ENCODE data around the gene IFIT2. TPM values are rescaled to one million over a fixed set of nuclear protein-coding genes. Genes with fewer than 3 reads are reported as not detected.

IFIT2 gene, protein sequence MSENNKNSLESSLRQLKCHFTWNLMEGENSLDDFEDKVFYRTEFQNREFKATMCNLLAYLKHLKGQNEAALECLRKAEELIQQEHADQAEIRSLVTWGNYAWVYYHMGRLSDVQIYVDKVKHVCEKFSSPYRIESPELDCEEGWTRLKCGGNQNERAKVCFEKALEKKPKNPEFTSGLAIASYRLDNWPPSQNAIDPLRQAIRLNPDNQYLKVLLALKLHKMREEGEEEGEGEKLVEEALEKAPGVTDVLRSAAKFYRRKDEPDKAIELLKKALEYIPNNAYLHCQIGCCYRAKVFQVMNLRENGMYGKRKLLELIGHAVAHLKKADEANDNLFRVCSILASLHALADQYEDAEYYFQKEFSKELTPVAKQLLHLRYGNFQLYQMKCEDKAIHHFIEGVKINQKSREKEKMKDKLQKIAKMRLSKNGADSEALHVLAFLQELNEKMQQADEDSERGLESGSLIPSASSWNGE
- 8.2 and 14.2 TPM in 2 replicates for total RNA-seq

DNA sequence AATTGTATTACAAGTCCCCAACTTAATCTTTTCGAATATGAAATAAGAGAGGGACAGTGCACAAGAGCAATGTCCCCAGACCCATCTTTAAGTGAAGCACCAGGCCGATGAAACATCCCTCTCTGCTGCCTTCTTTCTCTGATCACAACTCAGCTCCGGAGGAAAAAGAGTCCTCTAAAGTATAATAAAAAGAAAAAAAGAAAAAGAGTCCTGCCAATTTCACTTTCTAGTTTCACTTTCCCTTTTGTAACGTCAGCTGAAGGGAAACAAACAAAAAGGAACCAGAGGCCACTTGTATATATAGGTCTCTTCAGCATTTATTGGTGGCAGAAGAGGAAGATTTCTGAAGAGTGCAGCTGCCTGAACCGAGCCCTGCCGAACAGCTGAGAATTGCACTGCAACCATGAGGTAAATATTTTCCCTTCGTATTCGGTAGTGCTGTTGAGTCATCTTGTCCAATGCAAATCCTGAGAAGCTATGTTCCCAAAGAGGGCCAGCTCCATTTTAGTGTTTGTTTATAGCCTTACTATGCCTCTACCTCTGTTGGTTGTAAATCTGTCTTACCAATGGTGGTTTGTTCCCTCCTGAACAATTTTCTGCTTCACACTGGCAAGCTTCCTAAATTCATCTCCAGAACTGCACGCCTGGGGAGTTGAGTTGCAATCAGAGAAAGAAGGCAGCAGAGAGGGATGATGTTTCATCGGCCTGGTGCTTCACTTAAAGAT lies at the start of gene IFIT2:
Gene IFIT2 (plus strand): TSS at position 326 of the 725 bp plus-strand sequence. CDS start 78 bp downstream, at position 404.

GRCh38 chr10:89327803-89328441 lies 26.1 kb downstream of the IFIT2 start, which contains the start of gene IFIT3:
TSS of gene IFIT3 (plus strand) at chr10:89327997. CDS start at chr10:89328074, 77 bp downstream.

Other genes starting within 250 kb of the IFIT2 start
- gene CH25H, start 94.7 kb upstream of the IFIT2 start, total RNA-seq, result 0.25 TPM in 1 of 2 replicates, not detected in the other
- 72.5 and 84.5 TPM in 2 replicates for gene LIPA, start 50.3 kb upstream of the IFIT2 start, total RNA-seq
- 28.9 and 36.6 TPM in 2 replicates for gene IFIT3, start 26.0 kb downstream of the IFIT2 start, total RNA-seq
- not detected in 2 replicates for gene IFIT1B, start 76.0 kb downstream of the IFIT2 start, total RNA-seq
- 12.7 and 16.4 TPM in 2 replicates for gene IFIT1, start 90.6 kb downstream of the IFIT2 start, total RNA-seq
- gene IFIT5, start 112.5 kb downstream of the IFIT2 start, total RNA-seq, result 19.9 and 30.1 TPM in 2 replicates
- gene SLC16A12, start 233.5 kb downstream of the IFIT2 start, total RNA-seq, result under 0.01 TPM in 1 of 2 replicates, not detected in the other